T-helper 2 cell (primary cell): ENCODE measurements around the gene HNRNPDL.
A peak's percentile ranks its signal among the peaks of the same experiment; 100 is the strongest.
"Not testable (repeated sequence)": the region's sequence is repeated elsewhere in the genome, so short reads cannot be mapped to it uniquely, and the experiment has no call there.

Source experiments
- DNase-seq, 5 experiments: peaks; one replicate each; pipeline versions ENCODE4 v3.0.0 to v3.0.0-alpha.2; 2012 to 2022
- total RNA-seq, 2 donors: gene quantifications; one replicate each; lab custom pipeline; 2026; lab: John Stamatoyannopoulos, UW

HNRNPDL gene
- 693 to 721 reads per million in 2 donors for total RNA-seq

GRCh38 chr4:82430193-82430963 lies at the start of gene HNRNPDL, which contains the start of gene ENOPH1:
HNRNPDL (minus strand) TSS chr4:82430462; CDS start chr4:82429690, 772 bp downstream.
ENOPH1 (plus strand) TSS chr4:82430590; CDS start chr4:82430830, 240 bp downstream.
- DNase-seq, result peak; percentile 90 to 99 (median 95)

- no peak for DNase-seq
These were observed 49.3 kb upstream of the HNRNPDL start for GRCh38 chr4:82479562-82479961.

- not testable (repeated sequence) for DNase-seq
These were observed 47.2 kb upstream of the HNRNPDL start for GRCh38 chr4:82477469-82477868.

- DNase-seq, result not testable (repeated sequence)
These were observed 45.7 kb upstream of the HNRNPDL start for GRCh38 chr4:82475931-82476330.

- no peak for DNase-seq
These were observed 43.4 kb upstream of the HNRNPDL start for GRCh38 chr4:82473621-82474164.

GRCh38 chr4:82473080-82473479 lies 42.8 kb upstream of the HNRNPDL start:
- DNase-seq, result not testable (repeated sequence)

GRCh38 chr4:82469791-82470345 lies 39.6 kb upstream of the HNRNPDL start:
- DNase-seq, result no peak

GRCh38 chr4:82467471-82467870 lies 37.2 kb upstream of the HNRNPDL start:
- DNase-seq, result no peak

- no peak for DNase-seq
These were observed 33.0 kb upstream of the HNRNPDL start for GRCh38 chr4:82463221-82463620.

- DNase-seq, result peak; percentile 52 to 78 (median 74)
These were observed 32.2 kb upstream of the HNRNPDL start for GRCh38 chr4:82462415-82462831.

- DNase-seq, result no peak
These were observed 31.4 kb upstream of the HNRNPDL start for GRCh38 chr4:82461710-82462109.

- no peak for DNase-seq
These were observed 28.5 kb upstream of the HNRNPDL start for GRCh38 chr4:82458729-82459128.

- DNase-seq, result no peak
These were observed 27.0 kb upstream of the HNRNPDL start for GRCh38 chr4:82457266-82457665.

GRCh38 chr4:82452026-82452425 lies 21.8 kb upstream of the HNRNPDL start:
- DNase-seq, result no peak

GRCh38 chr4:82450966-82451755 lies 20.9 kb upstream of the HNRNPDL start:
- no peak for DNase-seq

- no peak for DNase-seq
These were observed 17.6 kb upstream of the HNRNPDL start for GRCh38 chr4:82447886-82448285.

- DNase-seq, result no peak
These were observed 8.8 kb upstream of the HNRNPDL start for GRCh38 chr4:82439088-82439487.

- DNase-seq, result no peak
These were observed 7.2 kb upstream of the HNRNPDL start for GRCh38 chr4:82437285-82438005.

GRCh38 chr4:82436780-82437179 lies 6.5 kb upstream of the HNRNPDL start:
- DNase-seq, result no peak

GRCh38 chr4:82436130-82436529 lies 5.9 kb upstream of the HNRNPDL start:
- DNase-seq, result no peak

GRCh38 chr4:82434949-82435348 lies 4.7 kb upstream of the HNRNPDL start:
- DNase-seq, result no peak

- DNase-seq, result no peak
These were observed 3.5 kb upstream of the HNRNPDL start for GRCh38 chr4:82433791-82434190.
